ENCODE results near the gene A3GALT2.
A peak's percentile ranks its signal among the peaks of the same experiment; 100 is the strongest.

The A3GALT2 gene

DNA sequence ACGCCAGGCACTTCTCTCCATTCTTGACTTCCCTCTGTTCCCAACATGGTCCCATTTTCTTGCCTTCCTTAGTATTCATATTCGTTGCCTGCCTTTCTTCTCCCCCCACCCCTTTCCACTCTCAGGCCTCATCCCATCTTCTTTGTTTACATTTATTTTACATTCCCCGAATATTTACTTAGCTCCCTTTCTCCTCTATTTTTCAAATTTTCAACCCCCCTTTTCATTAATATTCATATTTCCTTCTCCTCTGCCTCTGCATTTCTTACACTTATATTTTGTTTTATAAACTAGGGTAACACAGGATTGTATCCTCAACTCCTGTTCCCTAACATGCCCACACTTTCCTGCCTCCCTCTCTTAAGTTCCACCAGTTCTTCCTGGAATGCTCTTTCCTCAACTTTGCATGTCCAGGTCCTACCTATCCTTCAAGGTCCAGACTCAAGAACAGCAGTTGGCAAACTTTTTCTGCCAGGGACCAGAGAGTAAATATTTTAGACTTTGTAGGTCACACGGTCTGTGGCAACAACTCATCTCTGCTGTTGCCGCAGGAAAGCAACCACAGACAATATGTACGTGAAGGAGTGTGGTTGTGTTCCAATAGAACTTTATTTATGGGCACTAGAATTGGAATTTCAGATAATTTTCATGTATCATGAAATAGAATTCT lies 29.8 kb upstream of the A3GALT2 start:
- H4K8ac ChIP-seq (ENCODE audit: low read depth, low read length) = no peak overlapping the region
- H4K5ac ChIP-seq (ENCODE audit: low read length) = no peak overlapping the region
- peak overlapping the region; percentile 90 for H3K56ac ChIP-seq (ENCODE audit: low read length)
- peaks cover 10% of the 10 kb centered on the region for H3K4me1 ChIP-seq (ENCODE audit: control insufficient read depth, low read depth, low read length)
- no peaks in the 10 kb centered on the region for H3K79me1 ChIP-seq (ENCODE audit: low read length)
- no peaks in the 10 kb centered on the region for H3K36me3 ChIP-seq (ENCODE audit: control insufficient read depth, insufficient read depth, low read length)
- H3K23ac ChIP-seq (ENCODE audit: low read length) = peak overlapping the region; percentile 72
- H3K79me2 ChIP-seq (ENCODE audit: control insufficient read depth, insufficient read depth, low read length) = no peaks in the 10 kb centered on the region
- no peak overlapping the region for H3K4me3 ChIP-seq (ENCODE audit: low read length)
- DNase-seq = no peak
- no peak overlapping the region for H3K4ac ChIP-seq (ENCODE audit: low read depth, low read length)
- H2AK5ac ChIP-seq (ENCODE audit: low read length) = no peak overlapping the region
- H3K27me3 ChIP-seq (ENCODE audit: insufficient read depth, low read length, poor library complexity) = peaks cover 16% of the 10 kb centered on the region
- no peak overlapping the region for H3K18ac ChIP-seq (ENCODE audit: low read length)
- H3K4me2 ChIP-seq (ENCODE audit: low read length) = peak overlapping the region; percentile 85
- no peak overlapping the region for H2BK5ac ChIP-seq (ENCODE audit: low read length)
- H2BK120ac ChIP-seq (ENCODE audit: low read depth, low read length) = no peak overlapping the region
- no peak overlapping the region for H2BK15ac ChIP-seq (replicated peaks; ENCODE audit: low read depth)
- peak overlapping the region; percentile 73 for H3K9ac ChIP-seq (ENCODE audit: low read length)
- H3K27ac ChIP-seq (ENCODE audit: low read depth, low read length) = no peak overlapping the region
- WGBS (ENCODE audit: extremely low coverage, insufficient coverage, low lambda C conversion rate) = 93% methylated on average over 1 of the region's 6 CpGs

DNA sequence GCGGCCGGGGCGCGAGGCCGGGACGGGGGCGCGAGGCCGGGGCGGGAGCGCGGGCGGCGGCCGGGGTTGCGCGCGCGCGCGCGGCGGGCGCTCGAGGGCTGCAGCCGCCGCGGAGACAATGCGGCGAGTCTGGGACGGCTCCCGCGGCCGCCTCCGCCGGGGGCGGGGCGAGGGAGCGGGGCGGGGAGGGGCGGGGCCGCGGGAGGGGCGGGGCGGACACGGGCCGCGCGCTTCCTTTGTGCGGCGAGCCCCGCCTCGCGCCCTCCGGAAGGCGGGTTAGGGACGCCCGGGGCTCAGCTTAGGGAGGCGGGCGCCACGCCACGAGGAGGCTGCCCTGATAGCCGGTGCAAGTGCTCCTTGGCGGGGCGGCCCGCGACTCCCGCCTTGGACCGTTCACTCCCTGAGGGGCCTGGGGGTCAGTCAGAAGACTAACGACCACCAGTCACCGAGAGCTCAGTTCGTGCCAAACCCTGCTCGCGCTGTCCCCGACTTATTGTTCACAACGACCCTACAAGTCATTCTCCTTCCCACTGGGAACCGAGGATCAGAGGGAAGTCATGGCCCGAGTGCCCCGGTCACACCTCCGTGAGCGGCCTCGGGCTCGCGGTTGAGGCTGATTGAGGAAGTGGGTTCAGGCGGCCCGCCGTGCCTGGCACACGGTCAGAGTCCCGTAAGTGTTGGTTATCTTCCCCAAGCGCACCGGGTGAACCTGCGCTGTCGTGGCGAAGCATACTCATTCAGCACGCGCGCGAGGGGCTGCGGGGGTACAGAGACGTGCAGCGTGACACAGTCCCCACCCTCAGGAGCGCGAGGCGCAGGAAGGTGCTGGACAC lies 29.1 kb upstream of the A3GALT2 start:
- Histone ChIP-seq H3K4me3 (ENCODE audit: low read length) (peak overlapping the region; percentile 33), H2AK5ac (ENCODE audit: low read length) (no peak overlapping the region), H3K79me2 (ENCODE audit: control insufficient read depth, insufficient read depth, low read length) (no peaks in the 10 kb centered on the region), H3K9ac (ENCODE audit: low read length) (peak overlapping the region; percentile 75), H3K79me1 (ENCODE audit: low read length) (no peaks in the 10 kb centered on the region), H4K8ac (ENCODE audit: low read depth, low read length) (no peak overlapping the region), H2BK5ac (ENCODE audit: low read length) (no peak overlapping the region), H3K23ac (ENCODE audit: low read length) (peak overlapping the region; percentile 72), H3K18ac (ENCODE audit: low read length) (peak overlapping the region; percentile 94), H2BK120ac (ENCODE audit: low read depth, low read length) (peak overlapping the region; percentile 69), H3K4me1 (ENCODE audit: control insufficient read depth, low read depth, low read length) (peaks cover 10% of the 10 kb centered on the region), H3K4me2 (ENCODE audit: low read length) (peak overlapping the region; percentile 85), H3K27me3 (ENCODE audit: insufficient read depth, low read length, poor library complexity) (peaks cover 16% of the 10 kb centered on the region), H3K4ac (ENCODE audit: low read depth, low read length) (peak overlapping the region; percentile 74), H4K5ac (ENCODE audit: low read length) (no peak overlapping the region), H3K27ac (ENCODE audit: low read depth, low read length) (no peak overlapping the region), H3K36me3 (ENCODE audit: control insufficient read depth, insufficient read depth, low read length) (no peaks in the 10 kb centered on the region), H2BK15ac (replicated peaks; ENCODE audit: low read depth) (no peak overlapping the region), H3K56ac (ENCODE audit: low read length) (peak overlapping the region; percentile 90)
- peak; percentile 80 for DNase-seq
- WGBS (ENCODE audit: extremely low coverage, insufficient coverage, low lambda C conversion rate) = no CpG with 5 or more reads among the region's 104 CpGs

DNA sequence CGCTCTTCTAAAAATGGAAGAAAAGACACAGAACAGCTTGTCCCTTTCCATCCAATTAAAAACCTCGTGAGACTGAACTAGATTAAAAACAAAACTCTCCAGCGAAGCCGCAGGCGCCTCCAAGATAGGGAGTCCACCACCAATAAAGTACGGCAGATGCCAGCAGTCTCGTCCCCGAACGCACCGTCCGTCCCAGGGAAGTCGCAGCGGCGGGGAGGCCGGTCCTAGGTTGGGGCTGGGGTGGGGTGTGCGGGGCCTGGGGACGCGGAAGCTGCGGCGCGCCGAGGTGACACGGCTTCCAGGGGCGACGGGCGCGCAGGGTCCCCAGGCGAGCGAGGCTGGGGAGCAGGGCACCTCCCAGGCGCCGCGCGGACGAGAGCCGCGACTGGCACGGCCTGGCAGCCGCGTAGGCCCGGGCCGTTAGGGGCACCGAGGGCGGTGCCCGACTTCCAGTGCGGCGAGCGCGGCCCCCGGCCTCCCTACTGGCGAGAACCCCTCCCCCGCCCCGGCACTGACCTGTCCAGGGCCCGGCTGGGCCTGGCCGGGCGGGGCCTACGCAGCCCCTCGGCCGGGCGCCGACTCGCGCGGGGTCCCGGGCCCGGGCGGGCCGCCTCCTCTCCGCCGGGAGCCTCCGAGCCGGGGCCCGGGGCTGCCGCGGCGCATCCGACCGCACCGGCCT lies 28.3 kb upstream of the A3GALT2 start:
- H3K18ac ChIP-seq (ENCODE audit: low read length) = peak overlapping the region; percentile 94
- H3K27me3 ChIP-seq (ENCODE audit: insufficient read depth, low read length, poor library complexity) = peaks cover 16% of the 10 kb centered on the region
- no peak for DNase-seq
- H3K79me1 ChIP-seq (ENCODE audit: low read length) = no peaks in the 10 kb centered on the region
- peak overlapping the region; percentile 69 for H2BK120ac ChIP-seq (ENCODE audit: low read depth, low read length)
- H2BK5ac ChIP-seq (ENCODE audit: low read length) = no peak overlapping the region
- H4K8ac ChIP-seq (ENCODE audit: low read depth, low read length) = no peak overlapping the region
- H3K4me1 ChIP-seq (ENCODE audit: control insufficient read depth, low read depth, low read length) = peaks cover 10% of the 10 kb centered on the region
- H4K5ac ChIP-seq (ENCODE audit: low read length) = no peak overlapping the region
- H3K9ac ChIP-seq (ENCODE audit: low read length) = peak overlapping the region; percentile 75
- H2BK15ac ChIP-seq (replicated peaks; ENCODE audit: low read depth) = no peak overlapping the region
- peak overlapping the region; percentile 90 for H3K56ac ChIP-seq (ENCODE audit: low read length)
- H3K23ac ChIP-seq (ENCODE audit: low read length) = peak overlapping the region; percentile 51
- H2AK5ac ChIP-seq (ENCODE audit: low read length) = no peak overlapping the region
- H3K79me2 ChIP-seq (ENCODE audit: control insufficient read depth, insufficient read depth, low read length) = no peaks in the 10 kb centered on the region
- H3K4ac ChIP-seq (ENCODE audit: low read depth, low read length) = peak overlapping the region; percentile 74
- H3K4me2 ChIP-seq (ENCODE audit: low read length) = peak overlapping the region; percentile 41
- H3K27ac ChIP-seq (ENCODE audit: low read depth, low read length) = no peak overlapping the region
- WGBS (ENCODE audit: extremely low coverage, insufficient coverage, low lambda C conversion rate) = no CpG with 5 or more reads among the region's 78 CpGs
- no peaks in the 10 kb centered on the region for H3K36me3 ChIP-seq (ENCODE audit: control insufficient read depth, insufficient read depth, low read length)
- peak overlapping the region; percentile 51 for H3K4me3 ChIP-seq (ENCODE audit: low read length)

DNA sequence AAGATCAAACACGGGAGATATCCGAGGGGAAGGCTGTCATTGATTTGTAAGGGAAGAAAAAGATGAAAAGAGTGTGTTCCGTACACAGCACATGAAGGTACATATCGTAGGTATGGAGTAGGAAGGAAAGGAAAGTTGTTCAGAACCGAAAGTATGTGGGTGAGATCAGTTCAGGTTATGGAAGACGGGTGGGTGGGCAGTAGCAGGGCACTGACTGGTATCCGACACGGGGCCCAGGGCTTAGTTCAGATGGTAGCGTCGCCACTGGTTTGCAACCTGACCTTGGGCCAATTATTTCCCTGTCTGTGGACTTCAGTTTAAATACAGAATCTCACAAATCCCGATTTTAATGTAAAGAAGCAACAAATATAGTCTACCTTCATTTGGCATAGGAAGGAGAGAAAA lies 27.8 kb upstream of the A3GALT2 start:
- no peak overlapping the region for H2BK5ac ChIP-seq (ENCODE audit: low read length)
- no peak overlapping the region for H2AK5ac ChIP-seq (ENCODE audit: low read length)
- peaks cover 16% of the 10 kb centered on the region for H3K27me3 ChIP-seq (ENCODE audit: insufficient read depth, low read length, poor library complexity)
- H3K4ac ChIP-seq (ENCODE audit: low read depth, low read length) = no peak overlapping the region
- peak overlapping the region; percentile 51 for H3K4me3 ChIP-seq (ENCODE audit: low read length)
- WGBS (ENCODE audit: extremely low coverage, insufficient coverage, low lambda C conversion rate) = no CpG with 5 or more reads among the region's 11 CpGs
- H3K9ac ChIP-seq (ENCODE audit: low read length) = peak overlapping the region; percentile 75
- peaks cover 10% of the 10 kb centered on the region for H3K4me1 ChIP-seq (ENCODE audit: control insufficient read depth, low read depth, low read length)
- no peak overlapping the region for H3K18ac ChIP-seq (ENCODE audit: low read length)
- H2BK120ac ChIP-seq (ENCODE audit: low read depth, low read length) = no peak overlapping the region
- H3K36me3 ChIP-seq (ENCODE audit: control insufficient read depth, insufficient read depth, low read length) = no peaks in the 10 kb centered on the region
- H2BK15ac ChIP-seq (replicated peaks; ENCODE audit: low read depth) = no peak overlapping the region
- H3K79me2 ChIP-seq (ENCODE audit: control insufficient read depth, insufficient read depth, low read length) = no peaks in the 10 kb centered on the region
- H3K79me1 ChIP-seq (ENCODE audit: low read length) = no peaks in the 10 kb centered on the region
- DNase-seq = no peak
- no peak overlapping the region for H3K27ac ChIP-seq (ENCODE audit: low read depth, low read length)
- H4K8ac ChIP-seq (ENCODE audit: low read depth, low read length) = no peak overlapping the region
- H3K4me2 ChIP-seq (ENCODE audit: low read length) = peak overlapping the region; percentile 41
- H4K5ac ChIP-seq (ENCODE audit: low read length) = no peak overlapping the region
- peak overlapping the region; percentile 90 for H3K56ac ChIP-seq (ENCODE audit: low read length)
- H3K23ac ChIP-seq (ENCODE audit: low read length) = peak overlapping the region; percentile 11

DNA sequence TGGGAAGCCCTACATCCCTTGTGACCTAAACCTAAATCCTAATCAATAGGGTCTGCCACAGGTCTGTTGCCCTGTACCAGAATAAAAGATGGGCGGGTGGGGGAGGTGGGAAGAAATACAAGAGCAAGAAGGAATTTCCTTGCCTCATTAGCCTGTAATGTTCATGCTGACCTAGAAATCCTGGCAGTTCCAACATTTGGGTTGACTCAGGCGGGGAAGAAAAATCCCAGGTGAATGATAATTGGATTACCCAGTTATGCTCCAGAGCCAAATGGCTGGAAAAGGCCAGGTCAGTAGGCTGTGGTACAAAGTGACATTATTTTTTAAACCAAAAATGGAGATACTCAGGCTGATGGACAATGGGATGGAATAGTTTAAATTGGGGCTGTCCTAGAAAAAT lies 27.3 kb upstream of the A3GALT2 start:
- H3K4me1 ChIP-seq (ENCODE audit: control insufficient read depth, low read depth, low read length) = peaks cover 10% of the 10 kb centered on the region
- no peak overlapping the region for H3K27ac ChIP-seq (ENCODE audit: low read depth, low read length)
- peak; percentile 37 for DNase-seq

More for the DNA sequence above, 27.3 kb upstream of the A3GALT2 start:
- H4K8ac ChIP-seq (ENCODE audit: low read depth, low read length) = no peak overlapping the region
- no peak overlapping the region for H3K4ac ChIP-seq (ENCODE audit: low read depth, low read length)
- no peak overlapping the region for H3K56ac ChIP-seq (ENCODE audit: low read length)
- H3K9ac ChIP-seq (ENCODE audit: low read length) = no peak overlapping the region
- H3K18ac ChIP-seq (ENCODE audit: low read length) = no peak overlapping the region
- no peak overlapping the region for H2BK15ac ChIP-seq (replicated peaks; ENCODE audit: low read depth)
- H3K23ac ChIP-seq (ENCODE audit: low read length) = no peak overlapping the region
- peak overlapping the region; percentile 51 for H3K4me3 ChIP-seq (ENCODE audit: low read length)
- peaks cover 15% of the 10 kb centered on the region for H3K27me3 ChIP-seq (ENCODE audit: insufficient read depth, low read length, poor library complexity)
- H2AK5ac ChIP-seq (ENCODE audit: low read length) = no peak overlapping the region
- H3K79me2 ChIP-seq (ENCODE audit: control insufficient read depth, insufficient read depth, low read length) = no peaks in the 10 kb centered on the region
- H3K79me1 ChIP-seq (ENCODE audit: low read length) = no peaks in the 10 kb centered on the region
- peak overlapping the region; percentile 41 for H3K4me2 ChIP-seq (ENCODE audit: low read length)
- no CpG with 5 or more reads among the region's 2 CpGs for WGBS (ENCODE audit: extremely low coverage, insufficient coverage, low lambda C conversion rate)
- H3K36me3 ChIP-seq (ENCODE audit: control insufficient read depth, insufficient read depth, low read length) = no peaks in the 10 kb centered on the region
- no peak overlapping the region for H4K5ac ChIP-seq (ENCODE audit: low read length)
- no peak overlapping the region for H2BK120ac ChIP-seq (ENCODE audit: low read depth, low read length)
- H2BK5ac ChIP-seq (ENCODE audit: low read length) = no peak overlapping the region
